Endothelial cell (in vitro differentiated cells): ENCODE data around the gene ADAMTS2. TPM values are rescaled to one million over a fixed set of nuclear protein-coding genes. Genes with fewer than 3 reads are reported as not detected.

ENCODE experiments used
- DNase-seq: peaks from one replicate; pipeline ENCODE4 v3.0.0; 2021; ENCODE audit warnings: low spot score
- H3K27ac Mint-ChIP-seq: one replicate; pipeline ENCODE4 v1.8.0; 2021; ENCODE audit warnings: mixed read lengths, inconsistent platforms; ENCODE audit not compliant: unreplicated experiment
- H3K27me3 Mint-ChIP-seq: one replicate; pipeline ENCODE4 v1.8.0; 2021; ENCODE audit warnings: mild to moderate bottlenecking, moderate library complexity, mixed read lengths, inconsistent platforms; ENCODE audit not compliant: unreplicated experiment
- H3K36me3 Mint-ChIP-seq: one replicate; pipeline ENCODE4 v1.8.0; 2021; ENCODE audit warnings: mild to moderate bottlenecking, low read depth, mixed read lengths, inconsistent platforms; ENCODE audit not compliant: unreplicated experiment
- H3K4me1 Mint-ChIP-seq: one replicate; pipeline ENCODE4 v1.8.0; 2021; ENCODE audit warnings: mild to moderate bottlenecking, mixed read lengths, inconsistent platforms; ENCODE audit not compliant: unreplicated experiment
- H3K4me3 Mint-ChIP-seq: one replicate; pipeline ENCODE4 v1.8.0; 2021; ENCODE audit warnings: mild to moderate bottlenecking, mixed read lengths, inconsistent platforms; ENCODE audit not compliant: unreplicated experiment
- H3K9me3 Mint-ChIP-seq: one replicate; pipeline ENCODE4 v1.8.0; 2021; ENCODE audit warnings: mixed read lengths, inconsistent platforms; ENCODE audit not compliant: unreplicated experiment
- total RNA-seq: library from RNA; stranded (reverse); fragmentation: NEBNext Ultra II Directional; extraction: Animal tissue kit (Norgen Biotek cat#: 25700); gene quantifications from one replicate; pipeline ENCODE4 v1.2.1, GENCODE V29; 2021; ENCODE audit not compliant: unreplicated experiment
- TF ChIP-seq, protein P1 (sequence below): fragments of 200-600 bp; sonication (generic); IDR thresholded peaks from one replicate; pipeline ENCODE4 v1.5.0; 2021; ENCODE audit warnings: antibody characterized with exemption; ENCODE audit not compliant: unreplicated experiment

The ADAMTS2 gene
- total RNA-seq, 1 donor from 2014 or later, result 1.5 TPM

DNA sequence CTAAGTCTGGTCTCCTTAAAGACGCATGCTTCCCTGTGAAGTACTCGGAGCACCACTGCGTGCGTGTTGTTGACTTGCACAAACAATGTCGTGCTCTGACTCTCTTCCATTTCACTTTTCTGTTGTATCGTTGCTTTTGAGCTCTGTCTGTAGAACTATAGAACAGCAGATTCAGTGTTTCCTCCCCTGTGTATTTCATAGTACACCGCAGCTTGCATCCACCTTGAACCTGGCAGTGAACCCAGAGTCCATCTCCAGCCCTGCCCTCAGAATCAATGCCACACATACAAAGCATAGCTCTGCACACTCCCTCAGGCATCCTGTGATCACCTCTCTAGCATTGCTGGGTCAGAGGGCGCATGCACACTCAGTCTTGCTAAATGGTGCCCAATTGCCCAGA lies 37.2 kb upstream of the ADAMTS2 start:
- TF ChIP-seq, protein P1, sequence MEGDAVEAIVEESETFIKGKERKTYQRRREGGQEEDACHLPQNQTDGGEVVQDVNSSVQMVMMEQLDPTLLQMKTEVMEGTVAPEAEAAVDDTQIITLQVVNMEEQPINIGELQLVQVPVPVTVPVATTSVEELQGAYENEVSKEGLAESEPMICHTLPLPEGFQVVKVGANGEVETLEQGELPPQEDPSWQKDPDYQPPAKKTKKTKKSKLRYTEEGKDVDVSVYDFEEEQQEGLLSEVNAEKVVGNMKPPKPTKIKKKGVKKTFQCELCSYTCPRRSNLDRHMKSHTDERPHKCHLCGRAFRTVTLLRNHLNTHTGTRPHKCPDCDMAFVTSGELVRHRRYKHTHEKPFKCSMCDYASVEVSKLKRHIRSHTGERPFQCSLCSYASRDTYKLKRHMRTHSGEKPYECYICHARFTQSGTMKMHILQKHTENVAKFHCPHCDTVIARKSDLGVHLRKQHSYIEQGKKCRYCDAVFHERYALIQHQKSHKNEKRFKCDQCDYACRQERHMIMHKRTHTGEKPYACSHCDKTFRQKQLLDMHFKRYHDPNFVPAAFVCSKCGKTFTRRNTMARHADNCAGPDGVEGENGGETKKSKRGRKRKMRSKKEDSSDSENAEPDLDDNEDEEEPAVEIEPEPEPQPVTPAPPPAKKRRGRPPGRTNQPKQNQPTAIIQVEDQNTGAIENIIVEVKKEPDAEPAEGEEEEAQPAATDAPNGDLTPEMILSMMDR, result no peak
- H3K9me3 Mint-ChIP-seq, result no peaks in the 10 kb centered on the region
- no peaks in the 10 kb centered on the region for H3K36me3 Mint-ChIP-seq
- no peak overlapping the region for H3K27ac Mint-ChIP-seq
- H3K4me3 Mint-ChIP-seq, result no peak overlapping the region
- H3K27me3 Mint-ChIP-seq, result peaks cover 4% of the 10 kb centered on the region
- no peaks in the 10 kb centered on the region for H3K4me1 Mint-ChIP-seq
- no peak for DNase-seq

DNA sequence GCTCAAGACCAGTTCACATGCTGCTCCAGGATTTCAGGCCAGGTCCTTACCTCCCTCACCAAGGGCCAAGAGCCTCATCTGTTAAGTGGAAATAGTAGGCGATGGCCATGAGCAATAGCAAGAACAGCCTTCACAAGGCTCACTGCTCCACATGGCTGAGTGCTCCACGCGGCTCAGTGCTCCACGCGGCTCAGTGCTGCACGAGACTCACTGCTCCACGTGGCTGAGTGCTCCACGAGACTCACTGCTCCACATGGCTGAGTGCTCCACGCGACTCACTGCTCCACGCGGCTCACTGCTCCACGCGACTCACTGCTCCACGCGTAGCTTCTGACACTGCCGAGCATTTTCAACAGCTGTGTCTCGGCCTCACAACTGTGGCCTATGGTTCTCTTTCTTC lies 36.4 kb upstream of the ADAMTS2 start:
- Mint-ChIP-seq H3K4me3 (no peak overlapping the region), H3K27me3 (peaks cover 4% of the 10 kb centered on the region), H3K36me3 (no peaks in the 10 kb centered on the region), H3K4me1 (no peaks in the 10 kb centered on the region), H3K9me3 (no peaks in the 10 kb centered on the region), H3K27ac (no peak overlapping the region)
- no peak for DNase-seq
- TF ChIP-seq, protein P1, result no peak

DNA sequence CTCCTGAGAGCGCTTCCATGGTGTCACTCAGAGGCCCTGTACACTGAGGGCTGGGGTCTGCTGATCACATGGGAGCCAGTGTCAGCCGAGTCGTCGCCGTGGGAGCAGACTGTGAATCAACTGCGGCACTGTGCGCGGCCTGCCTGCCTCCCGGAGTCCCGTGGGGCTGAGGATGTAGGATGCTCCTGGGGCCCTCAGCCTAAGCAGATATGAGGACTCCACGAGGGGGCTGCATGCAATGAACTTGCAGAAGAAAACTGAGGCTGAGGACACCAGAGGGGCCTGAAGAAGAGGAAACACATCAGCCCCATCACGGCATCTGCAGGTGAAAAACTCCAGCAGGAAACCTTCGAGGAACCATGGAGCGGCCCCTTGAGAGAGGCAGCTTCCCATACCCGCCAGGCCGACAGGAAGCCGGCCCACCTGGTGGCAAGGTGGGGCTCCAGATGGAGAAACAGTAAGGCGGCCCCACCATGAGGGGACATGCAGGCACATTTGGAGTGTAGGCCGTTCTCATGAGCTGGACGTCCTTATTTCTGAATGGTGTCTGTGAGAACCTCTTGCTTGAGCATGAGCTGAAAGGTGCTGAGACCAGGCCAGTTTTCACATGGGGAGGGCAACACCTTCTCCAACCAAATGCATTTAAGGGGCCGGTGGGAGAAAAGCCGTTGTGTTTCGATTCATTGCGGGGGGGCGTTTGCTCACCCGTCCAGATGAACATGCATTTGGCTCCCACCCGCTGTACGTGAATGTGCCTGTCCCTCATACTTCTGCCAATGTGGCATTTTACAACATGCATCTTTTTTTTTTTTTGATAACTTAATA lies 35.2 kb upstream of the ADAMTS2 start:
- Mint-ChIP-seq H3K27me3 (peaks cover 4% of the 10 kb centered on the region), H3K4me3 (no peak overlapping the region), H3K27ac (no peak overlapping the region), H3K36me3 (no peaks in the 10 kb centered on the region), H3K4me1 (no peaks in the 10 kb centered on the region), H3K9me3 (no peaks in the 10 kb centered on the region)
- TF ChIP-seq, protein P1, result no peak
- DNase-seq, result no peak

DNA sequence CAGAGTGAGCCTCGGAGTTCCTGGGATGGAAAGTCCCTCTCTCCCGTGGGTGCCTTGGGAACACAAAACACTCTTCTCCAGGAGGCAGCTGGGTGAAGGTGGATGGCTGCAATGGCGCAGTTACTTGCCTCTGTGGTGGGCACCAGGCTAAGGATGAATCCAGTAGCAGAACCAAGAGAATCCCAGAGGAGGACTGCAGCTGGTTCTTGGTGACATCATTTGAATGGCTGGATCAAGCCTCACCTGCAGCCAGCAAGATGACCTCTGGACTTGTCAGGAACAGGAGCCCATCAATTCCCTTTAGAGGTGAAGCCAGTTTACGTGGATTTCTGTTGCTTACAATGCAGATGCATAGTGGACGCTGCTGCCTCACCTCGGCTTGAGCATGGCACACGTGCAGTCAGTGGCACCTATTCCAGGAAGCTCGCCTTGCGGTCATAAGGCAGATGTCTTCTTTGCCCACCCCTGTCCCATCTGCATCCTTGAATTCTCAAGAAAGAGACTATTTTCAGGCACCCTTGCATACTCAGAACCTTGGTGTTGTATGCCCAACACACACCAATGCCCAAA lies 34.1 kb upstream of the ADAMTS2 start:
- Mint-ChIP-seq H3K27ac (no peak overlapping the region), H3K4me1 (no peaks in the 10 kb centered on the region)

More for the DNA sequence above, 34.1 kb upstream of the ADAMTS2 start:
- Mint-ChIP-seq H3K36me3 (no peaks in the 10 kb centered on the region), H3K4me3 (no peak overlapping the region), H3K9me3 (no peaks in the 10 kb centered on the region), H3K27me3 (peaks cover 4% of the 10 kb centered on the region)
- no peak for DNase-seq
- TF ChIP-seq, protein P1, result no peak
